NAMALWA (cell line): ENCODE results near the gene KSR2.

Source experiments
- DNase-seq: peaks from one replicate; pipeline ENCODE4 v3.0.0-alpha.2; 2015; ENCODE audit warnings: low spot score

The KSR2 gene

GRCh38 chr12:117622087-117622486 lies 346.7 kb downstream of the KSR2 start:
- DNase-seq = no peak

GRCh38 chr12:117607778-117608177 lies 361.0 kb downstream of the KSR2 start:
- no peak for DNase-seq

GRCh38 chr12:117606945-117607344 lies 361.8 kb downstream of the KSR2 start:
- no peak for DNase-seq

- no peak for DNase-seq
Measured at GRCh38 chr12:117606024-117606423, 362.8 kb downstream of the KSR2 start.

- peak; percentile 5 for DNase-seq
Measured at GRCh38 chr12:117603316-117604113, 365.3 kb downstream of the KSR2 start.

GRCh38 chr12:117599849-117600248 lies 368.9 kb downstream of the KSR2 start:
- DNase-seq = no peak

- no peak for DNase-seq
Measured at GRCh38 chr12:117596968-117597367, 371.8 kb downstream of the KSR2 start.

GRCh38 chr12:117595751-117596150 lies 373.0 kb downstream of the KSR2 start:
- no peak for DNase-seq

GRCh38 chr12:117594481-117594880 lies 374.3 kb downstream of the KSR2 start:
- DNase-seq = no peak

- no peak for DNase-seq
Measured at GRCh38 chr12:117593815-117594400, 374.9 kb downstream of the KSR2 start.

GRCh38 chr12:117592588-117593305 lies 376.0 kb downstream of the KSR2 start:
- no peak for DNase-seq

GRCh38 chr12:117590999-117591398 lies 377.8 kb downstream of the KSR2 start:
- DNase-seq = no peak

- DNase-seq = no peak
Measured at GRCh38 chr12:117590386-117590785, 378.4 kb downstream of the KSR2 start.

GRCh38 chr12:117589021-117589420 lies 379.8 kb downstream of the KSR2 start:
- no peak for DNase-seq

- DNase-seq = peak; percentile 55
Measured at GRCh38 chr12:117587631-117588287, 381.0 kb downstream of the KSR2 start.

- no peak for DNase-seq
Measured at GRCh38 chr12:117583677-117584225, 385.0 kb downstream of the KSR2 start.

- no peak for DNase-seq
Measured at GRCh38 chr12:117583092-117583491, 385.7 kb downstream of the KSR2 start.

- DNase-seq = no peak
Measured at GRCh38 chr12:117582135-117582784, 386.5 kb downstream of the KSR2 start.

- DNase-seq = peak; percentile 90
Measured at GRCh38 chr12:117580718-117581062, 388.1 kb downstream of the KSR2 start.

- no peak for DNase-seq
Measured at GRCh38 chr12:117580015-117580717, 388.6 kb downstream of the KSR2 start.

GRCh38 chr12:117577122-117577657 lies 391.6 kb downstream of the KSR2 start:
- DNase-seq = no peak
